ENCODE results near the gene MCU. TPM values are rescaled to one million over a fixed set of nuclear protein-coding genes. Genes with fewer than 3 reads are reported as not detected.

Gene MCU
- total RNA-seq, 1 donor, result 42.7 TPM

DNA sequence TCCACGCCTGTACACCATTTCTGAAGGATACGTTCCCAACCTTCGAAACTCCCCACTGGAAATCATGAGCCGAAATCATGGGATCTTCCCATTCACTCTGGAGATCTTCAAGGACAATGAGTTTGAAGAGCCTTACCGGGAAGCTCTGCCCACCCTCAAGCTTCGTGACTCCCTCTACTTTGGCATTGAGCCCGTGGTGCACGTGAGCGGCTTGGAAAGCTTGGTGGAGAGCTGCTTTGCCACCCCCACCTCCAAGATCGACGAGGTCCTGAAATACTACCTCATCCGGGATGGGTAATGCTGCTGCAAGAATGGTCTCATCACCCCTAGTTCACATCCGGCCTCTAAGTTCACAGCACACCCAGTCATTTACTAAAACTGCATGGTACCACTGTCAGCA, 232.4 kb downstream of the MCU start:
- Histone ChIP-seq H4K20me1 (ENCODE audit: insufficient read depth, low read length) (no peaks in the 10 kb centered on the region), H3K79me2 (ENCODE audit: insufficient read depth, low read length) (no peaks in the 10 kb centered on the region), H3K4me2 (ENCODE audit: insufficient read depth, low read length) (no peak overlapping the region), H3K9me3 (ENCODE audit: low read depth, low read length) (no peaks in the 10 kb centered on the region), H3K27ac (ENCODE audit: low read depth, low read length) (no peak overlapping the region), H3K27me3 (ENCODE audit: insufficient read depth, low read length) (peaks cover 5% of the 10 kb centered on the region), H2AFZ (ENCODE audit: low read length) (no peak overlapping the region), H3K4me1 (ENCODE audit: insufficient read depth, low read length) (no peaks in the 10 kb centered on the region), H3K4me3 (ENCODE audit: insufficient read depth, low read length) (no peak overlapping the region), H3K36me3 (ENCODE audit: insufficient read depth, low read length) (no peaks in the 10 kb centered on the region)
- TF ChIP-seq, protein P1, sequence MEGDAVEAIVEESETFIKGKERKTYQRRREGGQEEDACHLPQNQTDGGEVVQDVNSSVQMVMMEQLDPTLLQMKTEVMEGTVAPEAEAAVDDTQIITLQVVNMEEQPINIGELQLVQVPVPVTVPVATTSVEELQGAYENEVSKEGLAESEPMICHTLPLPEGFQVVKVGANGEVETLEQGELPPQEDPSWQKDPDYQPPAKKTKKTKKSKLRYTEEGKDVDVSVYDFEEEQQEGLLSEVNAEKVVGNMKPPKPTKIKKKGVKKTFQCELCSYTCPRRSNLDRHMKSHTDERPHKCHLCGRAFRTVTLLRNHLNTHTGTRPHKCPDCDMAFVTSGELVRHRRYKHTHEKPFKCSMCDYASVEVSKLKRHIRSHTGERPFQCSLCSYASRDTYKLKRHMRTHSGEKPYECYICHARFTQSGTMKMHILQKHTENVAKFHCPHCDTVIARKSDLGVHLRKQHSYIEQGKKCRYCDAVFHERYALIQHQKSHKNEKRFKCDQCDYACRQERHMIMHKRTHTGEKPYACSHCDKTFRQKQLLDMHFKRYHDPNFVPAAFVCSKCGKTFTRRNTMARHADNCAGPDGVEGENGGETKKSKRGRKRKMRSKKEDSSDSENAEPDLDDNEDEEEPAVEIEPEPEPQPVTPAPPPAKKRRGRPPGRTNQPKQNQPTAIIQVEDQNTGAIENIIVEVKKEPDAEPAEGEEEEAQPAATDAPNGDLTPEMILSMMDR (IDR thresholded peaks at IDR 0.05; ENCODE audit: extremely low read depth, low read depth, low read length), result no peak
- no peak for DNase-seq (ENCODE audit: insufficient read length, low spot score, missing footprints)

DNA sequence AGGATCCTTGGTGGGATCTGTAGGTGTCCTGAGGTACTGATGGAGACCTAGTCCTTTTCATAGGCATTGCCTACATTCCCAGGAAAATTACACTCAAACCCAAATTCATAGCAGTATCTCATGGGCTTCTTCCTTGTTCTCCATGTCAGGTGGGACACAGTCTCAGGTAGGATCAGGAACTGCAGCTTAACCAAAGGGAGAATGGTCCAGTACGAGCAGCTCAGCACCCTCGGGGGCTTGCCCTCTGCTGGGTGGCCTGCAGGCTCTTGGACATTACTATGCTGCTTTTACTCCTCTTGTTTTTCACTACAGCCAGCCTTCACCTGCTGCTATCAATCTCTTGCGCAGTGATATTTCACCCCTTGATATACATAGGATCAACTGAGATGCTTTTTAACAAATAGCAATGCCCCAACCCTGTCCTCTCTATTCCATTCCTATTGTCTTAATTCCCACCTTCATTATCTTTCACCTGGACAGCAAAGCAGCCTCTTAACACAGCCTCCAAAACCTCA, 234.1 kb downstream of the MCU start:
- Histone ChIP-seq H3K4me2 (ENCODE audit: insufficient read depth, low read length) (no peak overlapping the region), H3K79me2 (ENCODE audit: insufficient read depth, low read length) (no peaks in the 10 kb centered on the region), H3K9me3 (ENCODE audit: low read depth, low read length) (no peaks in the 10 kb centered on the region), H2AFZ (ENCODE audit: low read length) (no peak overlapping the region), H3K27ac (ENCODE audit: low read depth, low read length) (no peak overlapping the region), H4K20me1 (ENCODE audit: insufficient read depth, low read length) (no peaks in the 10 kb centered on the region), H3K27me3 (ENCODE audit: insufficient read depth, low read length) (peaks cover 5% of the 10 kb centered on the region), H3K36me3 (ENCODE audit: insufficient read depth, low read length) (no peaks in the 10 kb centered on the region), H3K4me1 (ENCODE audit: insufficient read depth, low read length) (no peaks in the 10 kb centered on the region), H3K4me3 (ENCODE audit: insufficient read depth, low read length) (no peak overlapping the region)
- TF ChIP-seq, protein P1 (IDR thresholded peaks at IDR 0.05; ENCODE audit: extremely low read depth, low read depth, low read length), result no peak
- no peak for DNase-seq (ENCODE audit: insufficient read length, low spot score, missing footprints)

DNA sequence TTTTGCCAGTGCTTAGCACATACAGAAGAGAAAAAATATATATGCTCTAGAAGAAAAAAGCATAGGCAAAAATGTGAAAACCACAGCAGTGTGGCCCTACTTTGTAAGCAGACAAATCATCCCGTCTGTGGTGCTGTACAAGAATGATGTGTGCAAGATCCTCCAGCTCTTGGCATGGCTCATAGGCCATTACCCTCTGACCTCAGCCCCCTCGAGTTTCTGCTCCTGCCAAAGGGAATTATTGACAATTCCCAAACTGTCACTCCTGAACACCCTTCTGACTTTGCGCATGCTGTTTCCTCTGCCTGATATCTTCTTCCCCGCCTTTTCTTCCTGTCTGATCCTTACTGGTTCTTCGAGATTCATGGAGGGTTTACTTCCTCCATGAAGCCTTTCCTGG, 235.5 kb downstream of the MCU start:
- no peaks in the 10 kb centered on the region for H3K79me2 ChIP-seq (ENCODE audit: insufficient read depth, low read length)
- DNase-seq (ENCODE audit: insufficient read length, low spot score, missing footprints), result no peak
- H2AFZ ChIP-seq (ENCODE audit: low read length), result no peak overlapping the region

DNA sequence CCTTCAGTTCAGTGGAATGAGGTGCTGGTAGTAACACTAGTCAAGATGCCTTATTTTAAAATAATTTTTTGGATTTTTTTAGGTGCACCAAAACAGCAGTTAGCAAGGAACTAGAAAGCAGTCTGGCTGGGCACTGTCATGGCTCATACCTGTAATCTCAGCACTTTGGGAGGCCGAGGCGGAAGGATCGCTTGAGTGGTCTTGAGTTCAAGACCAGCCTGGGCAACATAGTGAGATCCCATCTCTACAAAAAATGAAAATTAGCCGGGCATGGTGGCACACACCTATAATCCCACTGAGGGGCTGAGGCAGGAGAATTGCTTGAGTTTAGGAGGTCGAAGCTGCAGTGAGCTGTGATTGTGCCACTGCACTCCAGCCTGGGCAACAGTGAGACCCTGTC, 236.9 kb downstream of the MCU start:
- no peak for DNase-seq (ENCODE audit: insufficient read length, low spot score, missing footprints)
- TF ChIP-seq, protein P1 (IDR thresholded peaks at IDR 0.05; ENCODE audit: extremely low read depth, low read depth, low read length), result no peak
- H3K79me2 ChIP-seq (ENCODE audit: insufficient read depth, low read length), result no peaks in the 10 kb centered on the region

More for the DNA sequence above, 235.5 kb downstream of the MCU start:
- no peaks in the 10 kb centered on the region for H3K9me3 ChIP-seq (ENCODE audit: low read depth, low read length)
- H3K4me1 ChIP-seq (ENCODE audit: insufficient read depth, low read length), result no peaks in the 10 kb centered on the region
- H3K27me3 ChIP-seq (ENCODE audit: insufficient read depth, low read length), result peaks cover 4% of the 10 kb centered on the region
- H4K20me1 ChIP-seq (ENCODE audit: insufficient read depth, low read length), result no peaks in the 10 kb centered on the region
- TF ChIP-seq, protein P1 (IDR thresholded peaks at IDR 0.05; ENCODE audit: extremely low read depth, low read depth, low read length), result no peak
- H3K4me2 ChIP-seq (ENCODE audit: insufficient read depth, low read length), result no peak overlapping the region
- no peaks in the 10 kb centered on the region for H3K36me3 ChIP-seq (ENCODE audit: insufficient read depth, low read length)
- no peak overlapping the region for H3K4me3 ChIP-seq (ENCODE audit: insufficient read depth, low read length)
- H3K27ac ChIP-seq (ENCODE audit: low read depth, low read length), result no peak overlapping the region

More for the DNA sequence above, 236.9 kb downstream of the MCU start:
- no peak overlapping the region for H3K4me3 ChIP-seq (ENCODE audit: insufficient read depth, low read length)
- H3K9me3 ChIP-seq (ENCODE audit: low read depth, low read length), result no peaks in the 10 kb centered on the region
- peaks cover 2% of the 10 kb centered on the region for H3K27me3 ChIP-seq (ENCODE audit: insufficient read depth, low read length)
- H3K4me1 ChIP-seq (ENCODE audit: insufficient read depth, low read length), result no peaks in the 10 kb centered on the region
- no peaks in the 10 kb centered on the region for H3K36me3 ChIP-seq (ENCODE audit: insufficient read depth, low read length)
- H2AFZ ChIP-seq (ENCODE audit: low read length), result no peak overlapping the region
- H4K20me1 ChIP-seq (ENCODE audit: insufficient read depth, low read length), result no peaks in the 10 kb centered on the region
- no peak overlapping the region for H3K27ac ChIP-seq (ENCODE audit: low read depth, low read length)
- H3K4me2 ChIP-seq (ENCODE audit: insufficient read depth, low read length), result no peak overlapping the region

Measured in osteoblast (primary cell).